ENCODE measurements around the gene SBF1. TPM values are rescaled to one million over a fixed set of nuclear protein-coding genes. Genes with fewer than 3 reads are reported as not detected.

The SBF1 gene
- total RNA-seq, 1 donor from 2014 or later: 115 TPM

- no peak overlapping the region for H3K4me3 Mint-ChIP-seq
- H3K27me3 Mint-ChIP-seq: no peaks in the 10 kb centered on the region
- no peaks in the 10 kb centered on the region for H3K9me3 Mint-ChIP-seq
- peaks cover 45% of the 10 kb centered on the region for H3K36me3 Mint-ChIP-seq (ENCODE audit: low read depth)
- peaks cover 1% of the 10 kb centered on the region for H3K4me1 Mint-ChIP-seq
- intact Hi-C loops (cut with micrococcal nuclease): no loop called here
- no peak overlapping the region for H3K27ac Mint-ChIP-seq
- no peak for DNase-seq
These were observed 13.3 kb downstream of the SBF1 start for GRCh38 chr22:50461536-50461935.

GRCh38 chr22:50460938-50461337 lies 13.9 kb downstream of the SBF1 start:
- Mint-ChIP-seq H3K27me3 (no peaks in the 10 kb centered on the region), H3K9me3 (no peaks in the 10 kb centered on the region), H3K27ac (no peak overlapping the region), H3K4me3 (no peak overlapping the region), H3K36me3 (ENCODE audit: low read depth) (peaks cover 43% of the 10 kb centered on the region), H3K4me1 (peaks cover 1% of the 10 kb centered on the region)
- DNase-seq: no peak
- intact Hi-C loops (cut with micrococcal nuclease): no loop called here

- H3K4me1 Mint-ChIP-seq: peaks cover 1% of the 10 kb centered on the region
- no peaks in the 10 kb centered on the region for H3K9me3 Mint-ChIP-seq
- DNase-seq: no peak
- H3K27ac Mint-ChIP-seq: no peak overlapping the region
- no peak overlapping the region for H3K4me3 Mint-ChIP-seq
- intact Hi-C loops (cut with micrococcal nuclease): no loop called here
- no peaks in the 10 kb centered on the region for H3K27me3 Mint-ChIP-seq
- H3K36me3 Mint-ChIP-seq (ENCODE audit: low read depth): peaks cover 41% of the 10 kb centered on the region
These were observed 15.2 kb downstream of the SBF1 start for GRCh38 chr22:50459496-50460140.

- H3K4me3 Mint-ChIP-seq: no peak overlapping the region
- DNase-seq: no peak
- H3K9me3 Mint-ChIP-seq: no peaks in the 10 kb centered on the region
- H3K27me3 Mint-ChIP-seq: no peaks in the 10 kb centered on the region
- intact Hi-C loops (cut with micrococcal nuclease): no loop called here
- H3K27ac Mint-ChIP-seq: no peak overlapping the region
- H3K36me3 Mint-ChIP-seq (ENCODE audit: low read depth): peaks cover 39% of the 10 kb centered on the region
- peaks cover 1% of the 10 kb centered on the region for H3K4me1 Mint-ChIP-seq
These were observed 15.8 kb downstream of the SBF1 start for GRCh38 chr22:50459016-50459415.

GRCh38 chr22:50456466-50457234 lies 18.2 kb downstream of the SBF1 start:
- peaks cover 40% of the 10 kb centered on the region for H3K36me3 Mint-ChIP-seq (ENCODE audit: low read depth)
- no peaks in the 10 kb centered on the region for H3K27me3 Mint-ChIP-seq
- peaks cover 9% of the 10 kb centered on the region for H3K4me1 Mint-ChIP-seq
- H3K4me3 Mint-ChIP-seq: no peak overlapping the region
- intact Hi-C loops (cut with micrococcal nuclease): no loop called here
- no peak overlapping the region for H3K27ac Mint-ChIP-seq
- no peaks in the 10 kb centered on the region for H3K9me3 Mint-ChIP-seq
- peak; percentile 72 for DNase-seq

- H3K36me3 Mint-ChIP-seq (ENCODE audit: low read depth): peaks cover 43% of the 10 kb centered on the region
- no peak for DNase-seq
- no peak overlapping the region for H3K4me3 Mint-ChIP-seq
- intact Hi-C loops (cut with micrococcal nuclease): no loop called here
- no peaks in the 10 kb centered on the region for H3K9me3 Mint-ChIP-seq
- H3K4me1 Mint-ChIP-seq: peaks cover 9% of the 10 kb centered on the region
- H3K27ac Mint-ChIP-seq: no peak overlapping the region
- H3K27me3 Mint-ChIP-seq: no peaks in the 10 kb centered on the region
These were observed 18.8 kb downstream of the SBF1 start for GRCh38 chr22:50456026-50456425.

- H3K4me1 Mint-ChIP-seq: peaks cover 9% of the 10 kb centered on the region
- peaks cover 43% of the 10 kb centered on the region for H3K36me3 Mint-ChIP-seq (ENCODE audit: low read depth)
- H3K9me3 Mint-ChIP-seq: no peaks in the 10 kb centered on the region
- no peak overlapping the region for H3K27ac Mint-ChIP-seq
- H3K4me3 Mint-ChIP-seq: no peak overlapping the region
- no peaks in the 10 kb centered on the region for H3K27me3 Mint-ChIP-seq
- intact Hi-C loops (cut with micrococcal nuclease): no loop called here
- no peak for DNase-seq
These were observed 19.6 kb downstream of the SBF1 start for GRCh38 chr22:50455201-50455600.

- no peak for DNase-seq
- intact Hi-C loops (cut with micrococcal nuclease): loop anchor here (5.0 kb wide), 1 partner anchor 53 kb away; the partner anchor contains the start of genes LMF2 and NCAPH2
- H3K36me3 Mint-ChIP-seq (ENCODE audit: low read depth): peaks cover 45% of the 10 kb centered on the region
- H3K4me3 Mint-ChIP-seq: no peak overlapping the region
- peaks cover 11% of the 10 kb centered on the region for H3K4me1 Mint-ChIP-seq
- H3K9me3 Mint-ChIP-seq: no peaks in the 10 kb centered on the region
- no peak overlapping the region for H3K27ac Mint-ChIP-seq
- no peaks in the 10 kb centered on the region for H3K27me3 Mint-ChIP-seq
These were observed 20.2 kb downstream of the SBF1 start for GRCh38 chr22:50454556-50455075.

- intact Hi-C loops (cut with micrococcal nuclease): loop anchor here (5.0 kb wide), 1 partner anchor 55 kb away; the partner anchor contains the start of genes LMF2 and NCAPH2
- no peak overlapping the region for H3K4me3 Mint-ChIP-seq
- no peaks in the 10 kb centered on the region for H3K9me3 Mint-ChIP-seq
- peaks cover 13% of the 10 kb centered on the region for H3K4me1 Mint-ChIP-seq
- no peaks in the 10 kb centered on the region for H3K27me3 Mint-ChIP-seq
- no peak for DNase-seq
- H3K27ac Mint-ChIP-seq: peak overlapping the region; percentile 54
- peaks cover 45% of the 10 kb centered on the region for H3K36me3 Mint-ChIP-seq (ENCODE audit: low read depth)
These were observed 22.2 kb downstream of the SBF1 start for GRCh38 chr22:50452649-50453048.

- H3K9me3 Mint-ChIP-seq: no peaks in the 10 kb centered on the region
- DNase-seq: no peak
- H3K27me3 Mint-ChIP-seq: no peaks in the 10 kb centered on the region
- peaks cover 6% of the 10 kb centered on the region for H3K4me1 Mint-ChIP-seq
- peaks cover 44% of the 10 kb centered on the region for H3K36me3 Mint-ChIP-seq (ENCODE audit: low read depth)
- intact Hi-C loops (cut with micrococcal nuclease): no loop called here
- no peak overlapping the region for H3K4me3 Mint-ChIP-seq
- H3K27ac Mint-ChIP-seq: no peak overlapping the region
These were observed 27.0 kb downstream of the SBF1 start for GRCh38 chr22:50447576-50448551.

- no peak overlapping the region for H3K27ac Mint-ChIP-seq
- intact Hi-C loops (cut with micrococcal nuclease): no loop called here
- H3K36me3 Mint-ChIP-seq (ENCODE audit: low read depth): peaks cover 42% of the 10 kb centered on the region
- H3K4me3 Mint-ChIP-seq: no peak overlapping the region
- H3K9me3 Mint-ChIP-seq: no peaks in the 10 kb centered on the region
- H3K27me3 Mint-ChIP-seq: no peaks in the 10 kb centered on the region
- H3K4me1 Mint-ChIP-seq: peaks cover 4% of the 10 kb centered on the region
- no peak for DNase-seq
These were observed 27.9 kb downstream of the SBF1 start for GRCh38 chr22:50446708-50447575.

GRCh38 chr22:50445880-50446707 lies 28.7 kb downstream of the SBF1 start:
- no peak for DNase-seq
- intact Hi-C loops (cut with micrococcal nuclease): no loop called here
- Mint-ChIP-seq H3K4me3 (no peak overlapping the region), H3K27me3 (no peaks in the 10 kb centered on the region), H3K27ac (no peak overlapping the region), H3K9me3 (no peaks in the 10 kb centered on the region), H3K4me1 (peaks cover 4% of the 10 kb centered on the region), H3K36me3 (ENCODE audit: low read depth) (peaks cover 38% of the 10 kb centered on the region)

Measured in activated CD4-positive, alpha-beta T cell treated with anti-CD3 and anti-CD28 coated beads, Interleukin-2, amount 10 ng/mL, durations not matched to agents 24 days and 14 days (primary cell).